NT2/D1 (cell line): Measurements from ENCODE around the gene FKBP7.

Experiments
- DNase-seq: peaks from one replicate; pipeline ENCODE4 v3.0.0-alpha.2; 2011; ENCODE audit warnings: low read depth, low spot score
- H3K27me3 ChIP-seq: 2 replicates; pipeline ENCODE4 v1.6.0; 2011; ENCODE audit warnings: mild to moderate bottlenecking; ENCODE audit not compliant: insufficient read length, insufficient read depth
- H3K36me3 ChIP-seq: 2 replicates; pipeline ENCODE4 v1.6.1; 2011; ENCODE audit warnings: mild to moderate bottlenecking, low read length, mixed read lengths; ENCODE audit not compliant: insufficient read depth, insufficient read length
- H3K4me1 ChIP-seq: 2 replicates; pipeline ENCODE4 v1.5.1; 2011; ENCODE audit not compliant: insufficient read depth, insufficient read length
- H3K4me3 ChIP-seq: 2 replicates; pipeline ENCODE4 v1.5.1; 2011; ENCODE audit warnings: low read depth; ENCODE audit not compliant: insufficient read length
- H3K9ac ChIP-seq: 2 replicates; pipeline ENCODE4 v1.6.0; 2011; ENCODE audit warnings: low read depth; ENCODE audit not compliant: insufficient read length
- H3K9me3 ChIP-seq: 2 replicates; pipeline ENCODE4 v1.5.1; 2011; ENCODE audit warnings: mild to moderate bottlenecking, low read length; ENCODE audit not compliant: insufficient read depth
- SUZ12 ChIP-seq: IDR thresholded peaks from 2 replicates; pipeline ENCODE4 v1.6.1; 2011; ENCODE audit not compliant: insufficient read length, insufficient read depth; ENCODE audit errors: extremely low read depth
- YY1 ChIP-seq: IDR thresholded peaks from 2 replicates; pipeline ENCODE4 v1.6.1; 2011; ENCODE audit not compliant: insufficient read length, insufficient read depth
- ZNF274 ChIP-seq: IDR thresholded peaks from 2 replicates; pipeline ENCODE4 v1.6.1; 2011; ENCODE audit warnings: mild to moderate bottlenecking, low read depth, low read length

Gene FKBP7

DNA sequence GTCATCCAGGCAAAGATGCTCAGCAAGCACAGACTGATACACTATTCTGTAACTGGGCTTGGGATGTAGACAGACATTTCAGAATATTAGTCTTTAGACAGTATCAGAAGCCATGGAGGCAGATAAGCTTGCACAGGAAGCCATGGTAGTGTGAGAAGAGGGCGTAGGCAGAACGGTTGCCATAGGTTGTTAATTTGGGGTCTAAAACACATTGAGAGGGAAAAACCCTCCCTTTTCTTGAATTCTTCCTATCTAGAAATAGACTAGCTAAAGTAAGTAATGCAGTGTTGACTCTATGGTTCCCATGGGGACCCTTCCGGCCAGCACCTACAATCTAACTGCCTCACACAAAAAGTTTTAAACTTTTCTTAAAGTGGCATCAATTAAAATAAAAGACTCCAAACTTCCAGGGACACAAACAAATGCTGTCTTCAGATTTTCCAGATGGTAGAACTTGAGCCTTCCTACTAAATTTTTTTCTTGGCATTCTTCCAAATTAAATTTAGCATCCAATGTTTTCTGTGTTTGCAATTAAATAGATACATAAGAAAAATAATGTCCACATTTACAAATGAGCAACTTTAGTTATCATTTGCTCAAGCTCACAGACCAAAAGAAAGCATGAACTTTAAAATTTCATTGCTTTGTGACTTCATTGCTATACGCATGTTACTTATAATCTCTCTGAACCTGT lies 29.3 kb downstream of the FKBP7 start:
- Histone ChIP-seq H3K9ac (peak overlapping the region; percentile 99), H3K36me3 (peaks cover 57% of the 10 kb centered on the region)

GRCh38 chr2:178441426-178441825 lies 37.0 kb downstream of the FKBP7 start:
- no peaks in the 10 kb centered on the region for H3K9me3 ChIP-seq
- no peak overlapping the region for H3K9ac ChIP-seq
- H3K36me3 ChIP-seq, result peaks cover 84% of the 10 kb centered on the region
- no peak for DNase-seq
- no peak overlapping the region for H3K4me3 ChIP-seq
- H3K4me1 ChIP-seq, result no peaks in the 10 kb centered on the region
- TF ChIP-seq ZNF274 (no peak), SUZ12 (no peak), YY1 (no peak)
- H3K27me3 ChIP-seq, result no peaks in the 10 kb centered on the region

More for the DNA sequence above, 29.3 kb downstream of the FKBP7 start:
- Histone ChIP-seq H3K4me3 (peak overlapping the region; percentile 93), H3K27me3 (no peaks in the 10 kb centered on the region), H3K4me1 (no peaks in the 10 kb centered on the region), H3K9me3 (no peaks in the 10 kb centered on the region)
- TF ChIP-seq ZNF274 (no peak), YY1 (no peak), SUZ12 (no peak)
- DNase-seq, result no peak

DNA sequence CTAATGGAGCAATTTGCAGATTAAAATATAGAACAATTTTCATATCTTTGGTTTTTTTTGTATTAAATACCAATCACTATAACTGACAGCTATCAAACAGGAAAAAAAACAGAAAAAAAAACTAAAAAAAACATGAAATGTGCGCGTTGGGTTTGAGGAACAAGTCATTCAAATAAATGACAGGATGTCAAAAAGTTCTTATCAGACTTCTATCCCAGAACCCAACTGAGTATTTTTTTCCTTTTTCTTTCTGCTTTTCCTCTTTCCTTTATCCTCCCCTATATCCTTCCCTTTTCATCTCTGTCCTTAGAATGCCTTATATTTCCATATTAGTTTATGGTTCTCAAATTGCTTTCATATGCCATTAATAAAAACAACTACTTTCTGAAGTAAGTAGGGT lies 41.7 kb downstream of the FKBP7 start:
- no peak for TF ChIP-seq ZNF274
- TF ChIP-seq SUZ12, result no peak
- no peak for TF ChIP-seq YY1
- Histone ChIP-seq H3K9ac (no peak overlapping the region), H3K36me3 (peaks cover 83% of the 10 kb centered on the region), H3K9me3 (no peaks in the 10 kb centered on the region), H3K4me3 (no peak overlapping the region), H3K4me1 (no peaks in the 10 kb centered on the region), H3K27me3 (no peaks in the 10 kb centered on the region)
- no peak for DNase-seq

GRCh38 chr2:178429336-178429735 lies 49.1 kb downstream of the FKBP7 start:
- TF ChIP-seq ZNF274 (no peak), YY1 (no peak), SUZ12 (no peak)
- Histone ChIP-seq H3K4me1 (no peaks in the 10 kb centered on the region), H3K9me3 (peaks cover 18% of the 10 kb centered on the region), H3K9ac (no peak overlapping the region), H3K27me3 (no peaks in the 10 kb centered on the region), H3K36me3 (peaks cover 82% of the 10 kb centered on the region), H3K4me3 (no peak overlapping the region)
- DNase-seq, result no peak

GRCh38 chr2:178428396-178428806 lies 50.0 kb downstream of the FKBP7 start:
- Histone ChIP-seq H3K4me3 (no peak overlapping the region), H3K9ac (no peak overlapping the region), H3K27me3 (no peaks in the 10 kb centered on the region), H3K9me3 (peaks cover 21% of the 10 kb centered on the region), H3K36me3 (peaks cover 73% of the 10 kb centered on the region), H3K4me1 (no peaks in the 10 kb centered on the region)
- DNase-seq, result no peak
- TF ChIP-seq SUZ12 (no peak), ZNF274 (no peak), YY1 (no peak)

GRCh38 chr2:178427458-178427857 lies 50.9 kb downstream of the FKBP7 start:
- H3K4me3 ChIP-seq, result no peak overlapping the region
- DNase-seq, result no peak
- H3K4me1 ChIP-seq, result no peaks in the 10 kb centered on the region
- H3K9me3 ChIP-seq, result peaks cover 21% of the 10 kb centered on the region
- no peak overlapping the region for H3K9ac ChIP-seq
- peaks cover 72% of the 10 kb centered on the region for H3K36me3 ChIP-seq
- TF ChIP-seq SUZ12, result no peak
- TF ChIP-seq YY1, result no peak
- TF ChIP-seq ZNF274, result no peak
- H3K27me3 ChIP-seq, result no peaks in the 10 kb centered on the region

GRCh38 chr2:178426388-178426787 lies 52.0 kb downstream of the FKBP7 start:
- DNase-seq, result no peak
- TF ChIP-seq SUZ12, result no peak
- Histone ChIP-seq H3K27me3 (no peaks in the 10 kb centered on the region), H3K4me1 (no peaks in the 10 kb centered on the region), H3K4me3 (no peak overlapping the region), H3K36me3 (peaks cover 72% of the 10 kb centered on the region), H3K9ac (no peak overlapping the region), H3K9me3 (peaks cover 21% of the 10 kb centered on the region)
